HepG2 (cell line): Measurements from ENCODE around the gene CABP4. TPM values are rescaled to one million over a fixed set of nuclear protein-coding genes. Genes with fewer than 3 reads are reported as not detected.

Experiments used
- ATAC-seq: fragments of 200-7000 bp; cut with Tn5 transposase; 3 replicates; pipeline ENCODE4 v1.9.1; 2020; ENCODE audit warnings: mild to moderate bottlenecking, moderate library complexity
- BruUV-seq: library from RNA; stranded (reverse); fragments of 400-500 nt; replicated peaks from 2 replicates; lab custom pipeline; 2021; lab: Mats Ljungman, UMichigan
- CTCF ChIA-PET: fragments of 300-600 bp; formaldehyde crosslinking; extraction: SDS; loops from one replicate; lab custom pipeline; 2021; ENCODE audit warnings: low total read pairs, inconsistent platforms, low intra/inter-chr PET ratio; lab: Yijun Ruan, JAX
- POLR2A ChIA-PET: fragments of 350-600 bp; sonication (Branson Sonifier 250); formaldehyde crosslinking; loops from one replicate; lab custom pipeline; 2020; ENCODE audit warnings: antibody characterized with exemption, inconsistent platforms; lab: Yijun Ruan, JAX
- DNase-seq: peaks from one replicate; pipeline ENCODE4 v3.0.0-alpha.2; 2015; ENCODE audit warnings: low spot score
- FAIRE-seq: peaks from 3 replicates; lab custom pipeline; 2011; peaks lifted over from hg19 to GRCh38; lab: Jason Lieb, UNC
- H2AFZ ChIP-seq: one replicate; pipeline ENCODE4 v1.6.1; 2011; ENCODE audit warnings: low read length, inconsistent platforms
- H3K27ac ChIP-seq: fragments of 300-600 bp; 3 replicates; pipeline ENCODE4 v1.8.0; 2011; ENCODE audit warnings: mixed run types, mild to moderate bottlenecking, mixed read lengths, low read length, inconsistent platforms; ENCODE audit not compliant: insufficient read depth; ENCODE audit errors: extremely low read length
- H3K27me3 ChIP-seq, 2 experiments: fragments of 200-600 bp in 1 of 2; 2 replicates in 1 of 2; 3 replicates in 1 of 2; pipeline versions ENCODE4 v1.6.0 to v1.8.0; 2011; ENCODE audit warnings: low read length in 2 of 2, mild to moderate bottlenecking in 2 of 2, moderate library complexity in 2 of 2, inconsistent platforms in 1 of 2; ENCODE audit not compliant: insufficient read depth in 2 of 2, control insufficient read depth in 1 of 2
- H3K36me3 ChIP-seq, 2 experiments: fragments of 200-600 bp in 1 of 2; replicated peaks in 1 of 2; 2 replicates in 1 of 2; 3 replicates in 1 of 2; pipeline versions ENCODE4 v1.5.1 to v1.8.0; 2011; ENCODE audit warnings: low read length in 2 of 2, inconsistent platforms in 1 of 2; ENCODE audit not compliant: insufficient read depth in 2 of 2, control insufficient read depth in 1 of 2
- H3K4me1 ChIP-seq: 2 replicates; pipeline ENCODE4 v1.5.1; 2012; ENCODE audit warnings: low read length, inconsistent platforms; ENCODE audit not compliant: insufficient read depth
- H3K4me2 ChIP-seq: 2 replicates; pipeline ENCODE4 v1.6.0; 2011; ENCODE audit warnings: low read depth, low read length, inconsistent platforms
- H3K4me3 ChIP-seq, 3 experiments: fragments of 200-600 bp in 1 of 3; sonication (generic), shearing (Covaris generic) in 1 of 3; replicated peaks in 1 of 3; 2 replicates each; pipeline ENCODE4 v1.5.1; 2011 to 2016; ENCODE audit warnings: low read length in 3 of 3, inconsistent platforms in 2 of 3, low read depth in 2 of 3, mild to moderate bottlenecking in 2 of 3, control low read depth in 1 of 3, mixed read lengths in 1 of 3; ENCODE audit not compliant: insufficient read depth in 1 of 3
- H3K79me2 ChIP-seq: one replicate; pipeline ENCODE4 v1.6.1; 2011; ENCODE audit warnings: low read length, inconsistent platforms; ENCODE audit not compliant: insufficient read depth
- H3K9ac ChIP-seq: 2 replicates; pipeline ENCODE4 v1.6.0; 2011; ENCODE audit warnings: mild to moderate bottlenecking, low read depth, low read length, inconsistent platforms; ENCODE audit not compliant: insufficient read depth
- H3K9me3 ChIP-seq: 2 replicates; pipeline ENCODE4 v1.5.1; 2012; ENCODE audit warnings: mild to moderate bottlenecking, low read length
- H4K20me1 ChIP-seq: 2 replicates; pipeline ENCODE4 v1.6.0; 2011; ENCODE audit warnings: inconsistent platforms, mild to moderate bottlenecking, low read length, moderate library complexity; ENCODE audit not compliant: insufficient read depth
- ATRX ChIP-seq: sonication (generic); formaldehyde crosslinking; IDR thresholded peaks from 2 replicates; pipeline ENCODE4 v1.4.0; 2020; ENCODE audit warnings: missing genetic modification reagents, borderline replicate concordance
- CHD4 ChIP-seq: fragments of 200-600 bp; sonication (generic); IDR thresholded peaks from 2 replicates; pipeline ENCODE4 v1.7.0; 2017; ENCODE audit warnings: mild to moderate bottlenecking, low read length, borderline replicate concordance
- HDAC2 ChIP-seq: sonication (generic); formaldehyde crosslinking; IDR thresholded peaks from 2 replicates; pipeline ENCODE4 v1.4.0; 2020; ENCODE audit warnings: missing genetic modification reagents
- PTBP1 ChIP-seq: fragments of 200-400 bp; formaldehyde crosslinking; IDR thresholded peaks from 2 replicates; pipeline ENCODE4 v1.6.1; 2018; ENCODE audit warnings: low read length, low read depth; ENCODE audit not compliant: poor library complexity, severe bottlenecking
- RBFOX2 ChIP-seq: fragments of 200-400 bp; formaldehyde crosslinking; IDR thresholded peaks from 2 replicates; pipeline ENCODE4 v1.6.1; 2017; ENCODE audit warnings: low read depth, mild to moderate bottlenecking, low read length
- STAT6 ChIP-seq: sonication (generic); formaldehyde crosslinking; IDR thresholded peaks from 2 replicates; pipeline ENCODE4 v1.4.0; 2020; ENCODE audit warnings: missing genetic modification reagents, mild to moderate bottlenecking, borderline replicate concordance
- TCF7L2 ChIP-seq: IDR thresholded peaks from 2 replicates; pipeline ENCODE4 v1.6.1; 2011; ENCODE audit warnings: mild to moderate bottlenecking, low read depth, low read length, moderate library complexity
- ZMYM3 ChIP-seq: sonication (generic); formaldehyde crosslinking; IDR thresholded peaks from 2 replicates; pipeline ENCODE4 v1.5.1; 2020; ENCODE audit warnings: mild to moderate bottlenecking, missing genetic modification reagents
- ZNF280B ChIP-seq: sonication (generic); formaldehyde crosslinking; IDR thresholded peaks from 2 replicates; pipeline ENCODE4 v1.5.0; 2020; ENCODE audit warnings: missing genetic modification reagents, mild to moderate bottlenecking, borderline replicate concordance
- ZNF839 ChIP-seq: sonication (generic); formaldehyde crosslinking; IDR thresholded peaks from 2 replicates; pipeline ENCODE4 v1.4.0; 2020; ENCODE audit warnings: missing genetic modification reagents, mild to moderate bottlenecking, borderline replicate concordance
- ZSCAN29 ChIP-seq: sonication (generic); formaldehyde crosslinking; conservative IDR thresholded peaks from 2 replicates; pipeline ENCODE4 v1.4.0; 2020; ENCODE audit warnings: mild to moderate bottlenecking, missing genetic modification reagents
- WGBS: methylation state at CpG from one replicate; pipeline ENCODE4 v1.1.6; 2017; ENCODE audit warnings: low lambda C conversion rate; 5-methylcytosine and 5-hydroxymethylcytosine counted together
- in situ Hi-C: cut with HindIII; loops from 2 replicates; pipeline ENCODE4 v1.10.0; 2017; ENCODE audit warnings: low pct_unique_long_range_greater_than_20kb; ENCODE audit not compliant: extremely low pct_ligation_motif_present
- intact Hi-C: fragments of 100-400 bp; cut with micrococcal nuclease; formaldehyde crosslinking; loops from one replicate; pipeline ENCODE4 v1.10.0; 2022; ENCODE audit not compliant: unreplicated experiment
- polyA plus RNA-seq, 8 experiments: library from polyadenylated mRNA; depleted of rRNA in 3 of 8; stranded (reverse) in 7 of 8; unstranded in 1 of 8; fragments of >200 nt; fragmentation: Illumina TruSeq in 4 of 8; extraction: Trizol in 4 of 8; gene quantifications; 2 replicates each; pipeline versions ENCODE4 v1.2.1 to v1.2.3, GENCODE V29; 2011 to 2016; ENCODE audit warnings: low read depth in 4 of 8, missing spikeins in 1 of 8, mixed read lengths in 1 of 8; ENCODE audit not compliant: insufficient read depth in 1 of 8
- total RNA-seq, 5 experiments: library from RNA; depleted of rRNA; stranded (reverse); fragments of >200 nt; fragmentation: Illumina TruSeq; extraction: Trizol; gene quantifications; 2 replicates each; pipeline ENCODE4 v1.2.3, GENCODE V29; 2016; ENCODE audit warnings: low read depth in 1 of 5
- TF ChIP-seq, protein P1 (sequence below): sonication (generic); formaldehyde crosslinking; IDR thresholded peaks from 2 replicates; pipeline ENCODE4 v1.8.0; 2022; ENCODE audit warnings: missing genetic modification reagents, mild to moderate bottlenecking, inconsistent platforms, borderline replicate concordance
- TF ChIP-seq, protein P2 (sequence below): IDR thresholded peaks from 2 replicates; pipeline ENCODE4 v1.6.1; 2016; ENCODE audit warnings: missing compliant biosample characterization, missing genetic modification reagents, borderline replicate concordance

CABP4 gene
- total and polyA plus RNA-seq, 2 of the 13 experiments (the other 11 are each of a cell fraction or from before 2014, with no cell fraction given), result not detected

DNA sequence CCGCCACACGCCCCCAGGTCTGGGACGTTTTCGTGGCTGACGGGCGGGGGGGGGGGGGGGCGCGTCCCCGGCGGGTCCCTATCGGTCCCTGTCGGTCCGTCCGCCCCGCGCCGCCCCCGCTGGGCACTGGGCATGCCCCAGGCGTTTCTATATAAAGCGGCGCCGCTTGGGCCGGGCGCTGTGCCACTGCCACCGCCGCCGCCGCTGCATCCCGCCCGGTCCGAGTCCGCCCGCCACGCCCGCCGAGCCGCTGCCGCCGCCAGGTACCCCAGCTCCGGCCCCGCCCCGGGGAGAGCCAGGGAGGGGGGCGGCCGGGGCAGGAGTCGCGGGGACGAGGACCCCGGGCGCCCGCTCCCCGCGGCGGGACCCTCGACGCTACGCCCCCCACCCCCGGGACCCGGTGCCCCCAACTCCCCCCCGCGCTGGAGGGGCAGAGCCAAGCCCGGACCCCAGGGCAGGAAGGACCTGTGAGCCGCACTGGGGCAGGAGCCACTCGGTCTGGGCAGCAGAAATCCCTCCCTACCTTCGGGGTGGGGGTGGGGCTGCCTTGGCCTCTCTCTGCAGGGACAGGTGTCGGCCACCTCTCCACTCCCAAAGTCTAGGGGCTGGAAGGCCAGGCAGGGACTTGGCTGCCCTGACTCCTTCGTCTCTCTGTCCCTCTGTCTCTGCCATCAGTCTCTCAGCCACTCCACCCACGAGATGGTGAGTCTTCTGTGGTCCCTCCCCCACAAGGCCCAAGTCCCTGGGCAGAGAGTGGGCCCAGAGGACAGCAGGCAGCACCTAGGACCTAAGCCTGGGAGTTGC lies 39.5 kb upstream of the CABP4 start, which contains the start of gene CARNS1:
Gene CARNS1, plus strand, starts transcription at position 178 of the 804 bp plus-strand sequence. Its CDS starts 522 bp downstream, at position 700.
- Histone ChIP-seq H3K27ac (no peak within 1 kb of the TSS), H3K36me3 (no peaks in the 10 kb centered on the region), H3K4me1 (peaks cover 70% of the 10 kb centered on the region), H3K9me3 (no peaks in the 10 kb centered on the region), H2AFZ (no peak within 1 kb of the TSS), H3K27me3 (peaks cover 11 to 74% of the 10 kb centered on the region in 2 experiments; a peak in 4 of 5 replicates), H3K79me2 (no peaks in the 10 kb centered on the region), H3K9ac (no peak within 1 kb of the TSS), H3K4me2 (peak within 1 kb of the TSS; percentile 64; the same call in 1 of the 2 replicates), H4K20me1 (no peaks in the 10 kb centered on the region), H3K4me3 (no peak within 1 kb of the TSS; a peak in 1 of 6 replicates)
- ChIA-PET CTCF (no interaction called here), POLR2A (interaction anchor here (0.6 kb wide), 1 partner anchor 792 kb away, joined by 3 read pairs; no protein-coding TSS in a partner anchor)
- FAIRE-seq, result no peak
- BruUV-seq, result no TSS peak
- no peak for ATAC-seq
- 22% methylated on average over 5 of the region's 67 CpGs for WGBS
- no peak for DNase-seq
- intact Hi-C loops (no loop called here), in situ Hi-C loops (no loop called here)
- no peak for TF ChIP-seq ZNF839 (CRISPR knock-in tag)
- TF ChIP-seq PTBP1, result no peak
- no peak for TF ChIP-seq ATRX (CRISPR knock-in tag)
- no peak for TF ChIP-seq TCF7L2
- TF ChIP-seq RBFOX2, result no peak
- no peak for TF ChIP-seq ZSCAN29 (CRISPR knock-in tag)
- TF ChIP-seq, protein P1, sequence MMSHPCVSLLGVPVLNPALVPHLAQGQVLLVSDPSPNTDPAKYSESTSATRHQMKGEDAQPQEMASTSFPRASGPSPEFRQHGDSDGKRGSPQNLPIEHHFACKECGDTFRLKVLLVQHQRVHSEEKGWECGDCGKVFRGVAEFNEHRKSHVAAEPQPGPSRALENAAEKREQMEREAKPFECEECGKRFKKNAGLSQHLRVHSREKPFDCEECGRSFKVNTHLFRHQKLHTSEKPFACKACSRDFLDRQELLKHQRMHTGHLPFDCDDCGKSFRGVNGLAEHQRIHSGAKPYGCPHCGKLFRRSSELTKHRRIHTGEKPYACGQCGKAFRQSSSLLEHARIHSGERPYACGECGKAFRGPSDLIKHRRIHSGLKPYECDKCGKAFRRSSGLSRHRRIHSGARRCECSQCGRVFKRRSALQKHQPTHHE (CRISPR knock-in tag), result no peak
- TF ChIP-seq ZNF280B (CRISPR knock-in tag), result no peak
- TF ChIP-seq, protein P2, sequence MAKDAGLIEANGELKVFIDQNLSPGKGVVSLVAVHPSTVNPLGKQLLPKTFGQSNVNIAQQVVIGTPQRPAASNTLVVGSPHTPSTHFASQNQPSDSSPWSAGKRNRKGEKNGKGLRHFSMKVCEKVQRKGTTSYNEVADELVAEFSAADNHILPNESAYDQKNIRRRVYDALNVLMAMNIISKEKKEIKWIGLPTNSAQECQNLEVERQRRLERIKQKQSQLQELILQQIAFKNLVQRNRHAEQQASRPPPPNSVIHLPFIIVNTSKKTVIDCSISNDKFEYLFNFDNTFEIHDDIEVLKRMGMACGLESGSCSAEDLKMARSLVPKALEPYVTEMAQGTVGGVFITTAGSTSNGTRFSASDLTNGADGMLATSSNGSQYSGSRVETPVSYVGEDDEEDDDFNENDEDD (CRISPR knock-in tag), result no peak
- TF ChIP-seq ZMYM3 (CRISPR knock-in tag), result no peak
- TF ChIP-seq CHD4, result no peak
- TF ChIP-seq STAT6, result no peak
- no peak for TF ChIP-seq HDAC2 (CRISPR knock-in tag)
